ENCODE results near the gene KIFAP3. TPM values are rescaled to one million over a fixed set of nuclear protein-coding genes. Genes with fewer than 3 reads are reported as not detected.

KIFAP3 gene
- total RNA-seq, 1 experiment from 2014 or later: 3.8 TPM

DNA sequence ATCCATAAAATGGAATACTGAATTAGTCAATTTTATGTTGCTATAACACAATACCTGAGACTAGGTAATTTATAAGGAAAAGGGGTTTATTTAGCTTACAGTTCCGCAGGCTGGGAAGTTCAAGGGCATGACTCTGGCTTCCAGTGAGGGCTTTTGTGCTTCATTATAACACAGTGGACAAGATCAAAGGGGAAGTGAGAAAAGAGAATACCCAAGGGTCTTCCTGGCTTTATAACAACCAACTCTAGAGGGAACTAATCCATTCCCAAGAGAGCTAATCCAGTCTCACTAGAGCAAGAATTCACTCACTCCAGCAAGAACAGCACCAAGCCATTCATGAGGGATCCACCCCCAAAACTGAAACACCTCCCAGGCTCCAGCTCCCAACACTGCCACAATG lies 3.1 kb downstream of the KIFAP3 start:
- H3K27ac Mint-ChIP-seq: no peak overlapping the region
- no peak overlapping the region for H2BK12ac ChIP-seq (ENCODE audit: insufficient read length, low read depth, low read length)
- H3K79me2 ChIP-seq (ENCODE audit: insufficient read depth, low read length): no peaks in the 10 kb centered on the region
- H4K20me1 ChIP-seq (ENCODE audit: control insufficient read depth, insufficient read depth, insufficient read length): no peaks in the 10 kb centered on the region
- H2AFZ ChIP-seq (ENCODE audit: low read length): no peak overlapping the region
- no peak overlapping the region for H3K4ac ChIP-seq (ENCODE audit: low read depth, low read length)
- WGBS (ENCODE audit: extremely low coverage, insufficient read length, low lambda C conversion rate): no CpG with 5 or more reads among the region's 1 CpG
- no peak overlapping the region for H3K4me2 ChIP-seq (ENCODE audit: insufficient read depth, insufficient read length, low read length)
- H3K18ac ChIP-seq (ENCODE audit: insufficient read length, low read depth, low read length): no peak overlapping the region
- H3K79me1 ChIP-seq (ENCODE audit: insufficient read depth, low read depth, low read length, poor library complexity, severe bottlenecking): no peaks in the 10 kb centered on the region
- H2BK120ac ChIP-seq (ENCODE audit: low read depth, low read length, poor library complexity, severe bottlenecking): no peak overlapping the region
- H3K27me3 ChIP-seq (ENCODE audit: insufficient read depth, low read length): no peaks in the 10 kb centered on the region
- H3K27me3 Mint-ChIP-seq (ENCODE audit: low read depth): no peaks in the 10 kb centered on the region
- no peak overlapping the region for H3K14ac ChIP-seq (ENCODE audit: insufficient read depth, low read length)
- no peaks in the 10 kb centered on the region for H3K4me1 ChIP-seq (ENCODE audit: insufficient read depth, low read length)
- H2AK5ac ChIP-seq (ENCODE audit: insufficient read length, low read length): no peak overlapping the region
- no peak overlapping the region for H3K23ac ChIP-seq (ENCODE audit: insufficient read length, low read depth, low read length)
- H3K27ac ChIP-seq (ENCODE audit: insufficient read length, low read depth, low read length): no peak overlapping the region
- no peak overlapping the region for H3K56ac ChIP-seq (ENCODE audit: insufficient read length, low read depth, low read length)
- H3K9ac ChIP-seq (ENCODE audit: extremely low read depth, insufficient read length, low read length): no peak overlapping the region
- H3K36me3 Mint-ChIP-seq (ENCODE audit: insufficient read depth in 1 of 3, low read depth in 3 of 3): no peaks in the 10 kb centered on the region
- no peak overlapping the region for H3K4me3 Mint-ChIP-seq
- peaks cover 6% of the 10 kb centered on the region for H3K23me2 ChIP-seq (ENCODE audit: insufficient read length, low read depth, low read length, poor library complexity, severe bottlenecking)
- H4K91ac ChIP-seq (ENCODE audit: insufficient read length, low read depth, low read length): no peak overlapping the region
- no peaks in the 10 kb centered on the region for H3K9me3 ChIP-seq (ENCODE audit: control insufficient read depth, low read depth, low read length)
- no peak overlapping the region for H4K8ac ChIP-seq (replicated peaks; ENCODE audit: insufficient read length, low read depth, low read length)
- no peak for DNase-seq
- no peak overlapping the region for H2BK5ac ChIP-seq (ENCODE audit: insufficient read length, low read length)
- H2BK15ac ChIP-seq (ENCODE audit: low read depth, low read length): no peak overlapping the region
- no peak overlapping the region for H2BK20ac ChIP-seq (ENCODE audit: low read depth, low read length, poor library complexity, severe bottlenecking)
- TF ChIP-seq CTCF (conservative IDR thresholded peaks at IDR 0.05): no peak
- no peaks in the 10 kb centered on the region for H3K9me3 Mint-ChIP-seq
- no peak overlapping the region for H4K5ac ChIP-seq (ENCODE audit: insufficient read length, low read depth, low read length)
- H3K4me1 Mint-ChIP-seq: peaks cover 16 to 19% of the 10 kb centered on the region in 2 experiments
- H3T11ph ChIP-seq (ENCODE audit: low read length): no peak overlapping the region

Data from H9 (cell line).